Stimulated activated CD4-positive, alpha-beta T cell treated with anti-CD3 and anti-CD28 coated beads, Interleukin-12 subunit alpha, Interleukin-12 subunit beta, amount 100 ng/mL, for 24 hours (primary cell): Measurements from ENCODE around the gene INPP5F.
"Not testable (repeated sequence)": the region's sequence is repeated elsewhere in the genome, so short reads cannot be mapped to it uniquely, and the experiment has no call there.

Experiments
- DNase-seq, 2 experiments: peaks; one replicate each; pipeline ENCODE4 v3.0.0-alpha.2; 2020; ENCODE audit warnings: low read depth in 2 of 2

Gene INPP5F

DNA sequence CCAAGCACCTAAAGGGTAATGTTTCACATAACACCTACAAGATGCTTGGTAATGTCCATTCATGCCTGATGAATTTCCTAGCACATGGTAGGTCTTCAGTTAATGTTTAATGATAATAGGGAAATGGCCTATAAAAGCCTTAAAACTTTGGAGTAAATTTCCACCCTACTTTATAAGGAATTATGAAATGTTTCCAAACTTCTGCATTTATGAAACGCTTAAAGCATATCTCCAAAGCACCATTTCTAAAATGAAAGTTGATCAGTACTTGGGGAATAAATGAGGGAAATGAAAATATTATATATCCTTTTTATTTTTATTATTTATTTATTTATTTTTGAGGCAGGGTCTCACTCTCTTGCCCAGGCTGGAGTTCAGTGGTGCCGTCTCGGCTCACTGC is 51.8 kb downstream of the INPP5F start:
- no peak for DNase-seq

DNA sequence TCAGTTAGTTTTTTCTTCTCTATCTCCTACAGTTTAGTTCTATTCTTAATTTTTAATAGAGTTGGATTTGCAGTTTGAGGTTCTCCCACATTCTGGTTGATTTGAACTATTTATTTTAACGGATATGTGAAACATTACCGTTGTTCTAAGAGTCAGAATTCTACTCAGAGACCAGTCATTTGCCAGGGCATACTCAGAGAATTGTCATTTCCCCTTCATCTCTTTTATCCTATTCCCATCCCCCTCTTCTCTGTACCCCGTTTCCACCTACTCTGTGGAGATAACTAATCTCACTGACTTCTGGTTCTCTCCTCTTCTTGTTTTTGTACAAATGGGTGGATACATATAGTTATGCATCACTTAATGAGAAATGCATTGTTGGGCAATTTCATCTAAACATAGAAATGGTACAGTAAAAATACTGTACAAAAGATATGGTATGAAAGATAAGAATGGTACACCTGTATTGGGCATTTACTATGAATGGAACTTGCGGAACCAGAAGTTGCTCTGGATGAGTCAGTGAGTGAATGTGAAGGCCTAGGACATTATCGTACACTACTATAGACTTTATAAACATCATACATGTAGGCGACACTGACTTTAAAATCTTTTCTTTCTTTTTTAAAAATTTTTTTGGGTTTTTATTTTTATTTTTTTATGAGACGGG is 53.1 kb downstream of the INPP5F start:
- no peak for DNase-seq

DNA sequence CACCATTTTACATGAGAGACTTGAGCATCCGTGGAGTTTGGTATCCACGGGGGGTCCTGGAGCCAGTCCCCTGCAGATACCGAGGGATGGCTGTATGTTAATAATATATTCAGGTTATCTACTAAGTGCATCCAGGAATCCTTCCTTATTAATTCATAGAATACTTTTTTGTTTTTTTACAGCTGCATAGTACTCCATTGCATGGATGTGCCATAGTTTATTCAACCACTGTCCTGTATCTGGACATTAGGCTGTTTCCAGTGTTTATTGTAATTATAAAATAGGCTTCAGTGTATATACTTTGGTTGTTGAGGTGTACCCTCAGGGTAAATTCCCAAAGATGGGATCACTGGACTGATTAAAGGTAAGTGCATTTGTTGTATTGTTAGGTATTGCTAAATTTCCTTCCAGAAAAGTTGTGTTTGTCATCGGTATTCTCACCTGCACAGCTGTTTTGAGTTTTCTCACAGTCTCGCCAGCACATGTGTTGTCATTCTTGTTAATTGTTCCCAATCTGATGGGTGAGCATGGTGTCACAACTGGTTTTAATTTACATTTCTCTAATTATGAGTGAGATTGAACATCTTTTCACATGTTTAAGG is 55.1 kb downstream of the INPP5F start:
- no peak for DNase-seq

DNA sequence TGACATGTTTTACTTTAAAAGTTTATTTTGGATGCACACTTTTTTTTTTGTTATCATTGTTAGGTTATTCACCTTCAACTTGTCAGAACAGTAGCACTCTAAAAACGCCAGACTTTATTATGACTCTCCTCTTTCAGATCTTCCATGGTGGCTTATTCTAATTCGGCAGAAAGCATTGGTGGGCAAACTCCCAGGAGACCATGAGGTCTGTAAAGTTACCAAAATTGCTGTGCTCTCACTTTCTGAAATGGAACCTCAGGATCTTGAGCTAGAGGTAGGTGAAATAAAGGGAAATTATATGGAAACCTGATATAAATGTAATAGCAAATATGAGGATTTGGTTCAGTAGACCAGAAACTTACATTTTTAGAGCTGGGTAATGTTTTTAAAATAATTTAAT is 55.6 kb downstream of the INPP5F start:
- DNase-seq = no peak

DNA sequence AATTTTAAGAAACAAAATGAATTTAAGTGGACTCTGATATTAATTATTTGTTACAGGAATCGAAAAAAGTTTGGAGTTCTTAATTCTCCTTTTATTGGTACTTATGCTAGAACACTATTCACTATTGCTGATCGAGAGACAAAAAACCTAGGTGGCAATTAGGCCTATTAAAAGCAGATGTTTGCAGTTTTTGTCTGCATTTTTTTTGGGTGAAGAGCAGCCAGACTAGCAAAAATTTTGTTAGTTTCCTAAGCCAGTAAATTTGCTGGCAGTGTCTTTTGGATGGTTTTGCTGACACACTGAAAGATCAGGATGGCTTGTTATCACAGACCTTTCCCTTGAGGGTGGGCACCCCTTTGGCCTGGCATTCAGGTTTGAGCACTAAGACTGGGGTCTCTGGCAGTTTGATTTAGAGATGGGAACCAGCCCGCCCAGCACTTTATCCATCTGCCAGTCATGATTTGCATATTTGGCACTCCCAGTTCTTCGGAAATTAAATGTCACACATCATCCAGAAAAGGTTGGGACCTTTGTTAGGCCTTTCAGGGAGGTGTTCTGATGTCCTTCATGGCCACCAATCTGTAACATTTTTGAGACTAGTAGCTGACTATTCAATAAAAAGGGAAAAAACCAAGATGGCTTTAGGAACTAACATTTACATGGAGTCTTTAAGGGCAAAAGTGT is 57.3 kb downstream of the INPP5F start:
- DNase-seq = no peak

DNA sequence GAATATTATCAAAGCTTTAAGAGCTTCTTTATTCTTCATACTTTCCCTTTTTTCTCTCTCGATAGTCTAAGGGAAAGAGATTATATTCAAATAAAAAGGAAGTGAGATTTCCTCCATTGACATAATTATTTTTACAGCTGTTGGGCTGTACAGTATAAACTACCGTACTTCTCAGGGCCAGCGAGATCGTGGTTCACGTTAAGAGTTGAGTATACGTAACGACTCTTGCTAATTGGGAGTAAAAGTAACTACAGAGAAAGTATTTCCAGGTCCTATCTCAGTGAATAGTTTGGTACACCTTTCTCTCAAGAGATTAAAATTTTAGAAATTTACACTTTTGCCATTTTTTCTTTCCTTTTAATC is 57.8 kb downstream of the INPP5F start:
- no peak for DNase-seq

DNA sequence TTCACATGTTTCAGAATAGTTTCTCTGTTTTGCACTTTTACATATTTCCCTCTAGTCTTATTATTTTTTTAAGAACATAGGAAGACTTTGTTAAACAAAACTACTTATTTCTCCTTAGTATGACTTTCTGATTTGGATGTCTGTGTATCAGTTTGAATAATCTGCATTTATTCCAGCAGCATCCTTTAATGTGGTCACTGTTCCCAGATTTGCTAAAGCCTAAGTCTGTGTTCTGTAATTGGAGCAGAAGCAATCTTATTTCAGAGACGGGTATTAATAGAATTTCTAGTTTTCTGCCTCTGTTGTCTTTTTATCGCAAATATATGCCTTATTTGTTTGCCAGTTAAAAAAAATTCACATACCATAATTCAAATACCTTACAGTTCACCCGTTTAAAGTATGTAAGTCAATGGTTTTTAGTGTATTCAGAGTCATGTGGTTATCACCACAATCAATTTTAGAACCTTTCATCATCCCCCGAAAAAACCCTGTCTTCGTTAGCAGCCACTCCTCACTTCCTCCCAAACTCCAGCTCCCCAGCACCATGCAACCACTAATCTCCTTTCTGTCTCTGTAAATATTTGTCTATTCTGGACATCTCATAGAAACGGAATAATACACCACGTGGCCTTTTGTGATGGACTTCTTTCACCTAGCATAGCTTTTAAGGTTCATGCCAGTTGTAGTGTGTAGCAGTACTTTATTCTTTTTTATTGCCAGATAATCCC is 58.7 kb downstream of the INPP5F start:
- DNase-seq = no peak

DNA sequence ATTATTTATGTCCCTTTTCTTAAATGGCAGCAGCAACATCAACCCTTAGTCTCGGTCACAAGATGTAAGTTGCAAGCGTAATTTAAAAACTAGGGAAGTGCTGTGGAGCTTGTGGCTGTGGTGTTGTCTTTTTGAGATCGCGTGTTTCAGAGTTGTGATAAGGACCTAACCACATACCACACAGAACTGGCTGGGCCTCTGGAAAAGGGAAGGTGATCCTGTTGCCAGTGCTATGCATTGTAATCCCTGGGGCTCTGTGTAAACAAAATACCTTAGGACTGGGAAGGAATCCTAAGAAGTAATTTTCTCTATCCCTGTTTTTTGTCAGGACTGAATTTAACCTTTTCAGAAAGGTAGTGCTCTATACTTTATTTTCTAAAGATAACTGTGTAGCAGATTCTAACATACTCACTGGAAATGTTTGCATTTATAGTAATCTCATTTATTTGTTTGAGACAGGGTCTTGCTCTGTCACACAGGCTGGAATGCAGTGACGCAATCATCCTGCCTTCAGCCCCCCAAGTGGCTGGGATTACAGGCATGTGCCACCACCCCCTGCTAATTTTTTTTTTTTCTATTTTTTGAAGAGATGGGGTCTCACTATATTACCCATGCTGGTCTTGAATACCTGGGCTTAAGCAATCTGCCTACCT is 60.4 kb downstream of the INPP5F start:
- DNase-seq = no peak

DNA sequence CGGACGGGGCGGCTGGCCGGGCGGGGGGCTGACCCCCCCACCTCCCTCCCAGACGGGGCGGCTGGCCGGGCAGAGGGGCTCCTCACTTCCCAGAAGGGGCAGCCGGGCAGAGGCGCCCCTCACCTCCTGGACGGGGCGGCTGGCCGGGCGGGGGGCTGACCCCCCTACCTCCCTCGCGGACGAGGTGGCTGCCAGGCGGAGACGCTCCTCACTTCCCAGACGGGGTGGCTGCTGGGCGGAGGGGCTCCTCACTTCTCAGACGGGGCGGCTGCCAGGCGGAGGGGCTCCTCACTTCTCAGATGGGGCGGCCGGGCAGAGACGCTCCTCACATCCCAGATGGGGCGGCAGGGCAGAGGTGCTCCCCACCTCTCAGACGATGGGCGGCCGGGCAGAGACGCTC is 69.3 kb downstream of the INPP5F start:
- not testable (repeated sequence) for DNase-seq

DNA sequence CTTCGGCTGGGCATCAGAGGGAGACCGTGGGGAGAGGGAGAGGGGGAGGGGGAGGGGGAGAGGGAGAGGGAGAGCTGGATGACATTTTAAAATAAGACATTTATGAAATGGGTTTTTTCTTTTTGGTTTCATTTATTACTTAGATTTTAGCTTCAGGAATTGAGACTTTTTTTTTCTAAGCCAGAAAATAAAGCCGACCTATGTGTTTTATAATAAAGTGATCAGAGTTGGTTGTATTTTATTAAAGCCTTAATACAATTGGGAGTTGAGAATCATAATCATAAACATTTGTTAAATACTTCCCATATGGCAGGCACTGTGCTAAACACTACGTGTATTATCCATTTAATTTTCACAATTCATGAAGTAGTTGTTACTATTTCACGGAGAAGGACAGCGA is 70.2 kb downstream of the INPP5F start:
- DNase-seq = no peak

DNA sequence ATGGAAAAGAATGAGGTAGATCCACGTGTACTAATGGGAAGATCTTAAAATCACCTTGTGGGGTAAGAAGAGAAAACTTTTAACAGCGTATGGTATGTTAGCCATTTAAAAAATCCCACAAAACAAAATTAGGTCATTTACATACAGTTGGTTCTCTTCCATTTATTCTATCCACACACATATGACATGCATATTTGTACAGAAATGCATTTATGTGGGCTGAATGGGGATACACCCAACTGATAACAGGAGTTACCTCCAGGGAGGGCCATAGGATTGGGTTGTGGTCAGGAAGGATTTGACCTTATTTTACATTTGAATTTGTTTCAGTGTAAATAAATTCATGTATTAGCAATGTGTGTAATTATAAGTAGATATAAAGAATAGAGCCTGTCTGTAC is 75.3 kb downstream of the INPP5F start:
- DNase-seq = no peak

DNA sequence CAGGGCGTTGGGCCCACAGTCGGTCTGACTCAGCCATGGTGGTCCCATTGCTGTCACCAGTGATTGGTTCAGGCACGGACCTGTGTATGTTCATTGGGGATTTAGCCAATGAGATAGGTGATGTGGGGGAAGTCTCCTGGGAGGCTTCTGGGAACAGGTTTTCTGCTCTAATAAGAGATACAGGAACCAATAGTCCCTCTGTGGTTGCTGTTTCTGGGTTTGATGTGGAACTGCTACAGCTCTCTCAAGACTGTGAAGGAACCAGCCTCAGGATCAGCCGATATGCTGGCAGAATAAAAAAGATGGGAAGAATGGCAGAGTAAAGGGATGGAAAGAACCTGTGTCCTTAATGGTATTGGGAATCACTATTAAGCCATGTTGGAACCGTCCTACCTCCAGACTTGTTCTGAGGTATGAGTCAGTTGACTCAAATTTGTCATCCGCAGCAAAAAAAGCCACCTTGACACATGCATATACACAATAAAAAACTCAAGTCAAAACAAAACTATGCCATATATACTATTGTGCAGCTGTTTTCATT is 76.2 kb downstream of the INPP5F start:
- no peak for DNase-seq

DNA sequence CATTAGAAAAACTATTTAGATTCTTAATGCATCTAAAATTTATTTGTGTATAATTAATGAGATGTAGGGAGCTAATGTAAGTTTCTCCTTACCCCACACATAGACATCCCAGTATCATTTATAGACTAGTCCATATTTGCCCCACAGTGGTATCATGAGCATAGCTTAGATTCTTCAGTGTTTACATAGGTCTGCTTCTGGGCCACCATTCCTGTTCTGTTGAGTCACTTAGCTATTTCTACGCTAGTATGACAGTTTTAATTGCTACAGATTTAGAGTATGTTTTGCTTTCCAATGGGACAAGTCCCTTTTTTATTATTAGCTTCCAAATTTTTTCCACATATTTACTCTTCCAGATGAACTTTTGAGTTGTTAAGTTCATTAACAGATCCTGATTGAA is 77.4 kb downstream of the INPP5F start:
- no peak for DNase-seq

DNA sequence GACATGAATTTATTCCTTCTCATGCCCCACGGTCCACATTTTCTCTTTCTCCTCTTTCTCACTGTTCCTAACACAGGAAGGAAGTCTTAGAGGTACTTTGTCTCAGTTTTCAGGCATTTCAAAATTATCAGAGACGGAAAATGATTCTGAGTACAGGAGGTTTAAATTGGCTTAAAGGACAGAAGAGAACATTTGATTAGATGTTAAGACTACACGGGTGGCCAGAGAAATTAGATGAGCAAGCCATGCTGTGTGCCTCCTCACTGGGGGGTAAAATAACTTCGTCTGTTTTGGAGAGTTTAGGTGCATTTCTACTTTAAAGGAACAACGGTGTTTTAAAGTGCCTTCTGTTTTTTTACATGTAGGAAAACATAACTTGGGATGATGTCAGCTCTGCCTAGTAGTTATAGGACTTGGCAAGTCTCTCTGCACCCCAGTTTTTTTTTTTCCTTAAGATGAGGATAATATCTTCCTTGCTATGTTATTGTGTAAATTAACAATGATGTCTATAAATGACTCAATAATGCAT is 79.9 kb downstream of the INPP5F start:
- no peak for DNase-seq

DNA sequence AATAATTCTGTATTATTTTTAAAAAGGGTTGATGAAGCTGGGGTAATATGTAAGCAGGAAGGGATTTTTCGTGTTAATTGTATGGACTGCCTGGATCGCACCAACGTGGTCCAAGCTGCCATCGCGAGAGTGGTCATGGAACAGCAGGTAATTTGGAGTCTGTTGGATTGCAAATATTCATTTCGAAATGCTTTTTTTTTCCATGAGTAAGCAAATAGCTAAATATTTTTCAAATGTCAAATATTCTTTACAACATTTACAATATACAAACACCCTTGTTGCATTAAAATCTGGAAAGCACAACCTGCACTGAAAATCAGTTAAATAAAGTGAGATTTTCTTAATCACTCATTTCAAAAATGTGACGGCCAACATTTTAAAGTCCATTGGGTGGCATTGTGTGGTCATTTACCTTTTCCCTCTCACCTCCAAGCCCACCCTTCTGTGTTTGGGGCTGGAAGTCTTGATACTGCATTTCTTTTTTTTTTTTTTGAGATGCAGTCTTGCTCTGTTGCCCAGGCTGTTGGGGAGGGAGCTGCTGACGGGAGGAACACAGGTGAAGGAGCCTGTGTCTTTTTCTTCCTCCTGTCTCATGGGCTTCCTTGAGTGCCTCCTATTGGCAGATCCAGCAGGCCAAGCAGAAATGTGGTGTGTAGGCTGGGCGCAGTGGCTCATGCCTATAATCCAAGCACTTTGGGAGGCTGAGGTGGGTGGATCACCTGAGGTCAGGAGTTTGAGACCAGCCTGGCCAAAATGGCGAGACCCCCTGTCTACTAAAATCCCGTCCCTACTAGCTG is 80.7 kb downstream of the INPP5F start:
- no peak for DNase-seq

DNA sequence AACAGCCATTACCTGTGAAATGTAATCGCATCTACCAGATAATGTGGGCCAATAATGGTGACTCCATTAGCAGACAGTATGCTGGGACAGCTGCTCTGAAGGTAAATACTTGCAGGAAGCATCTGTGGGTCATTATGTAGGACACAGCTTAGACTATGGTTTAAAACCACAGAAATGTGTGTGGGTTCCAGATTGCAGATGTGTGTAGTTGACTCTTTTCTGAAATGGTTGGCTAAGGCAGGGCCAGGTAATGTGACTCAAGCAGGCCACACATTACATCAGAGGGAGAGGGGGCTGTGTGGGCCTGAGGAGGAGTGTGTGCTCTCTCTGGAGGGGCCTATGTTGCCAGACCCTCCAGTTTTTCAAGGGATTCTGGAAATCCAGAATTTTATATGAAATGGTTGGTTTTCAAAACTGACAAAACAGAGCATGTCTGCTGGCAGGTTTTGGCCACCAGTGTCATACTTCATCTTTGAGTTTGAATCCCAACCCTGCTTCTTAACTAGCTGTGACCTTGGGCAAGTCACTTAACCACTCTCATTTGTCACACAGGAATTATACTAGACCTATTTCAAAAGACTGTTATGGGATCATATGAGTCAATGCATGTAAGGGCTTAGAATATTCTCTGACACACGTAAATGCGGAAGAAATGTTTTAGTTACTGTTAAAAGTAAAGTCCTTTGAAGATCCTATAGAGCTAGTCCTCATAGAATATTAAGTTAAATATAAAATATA is 82.3 kb downstream of the INPP5F start:
- DNase-seq = no peak

DNA sequence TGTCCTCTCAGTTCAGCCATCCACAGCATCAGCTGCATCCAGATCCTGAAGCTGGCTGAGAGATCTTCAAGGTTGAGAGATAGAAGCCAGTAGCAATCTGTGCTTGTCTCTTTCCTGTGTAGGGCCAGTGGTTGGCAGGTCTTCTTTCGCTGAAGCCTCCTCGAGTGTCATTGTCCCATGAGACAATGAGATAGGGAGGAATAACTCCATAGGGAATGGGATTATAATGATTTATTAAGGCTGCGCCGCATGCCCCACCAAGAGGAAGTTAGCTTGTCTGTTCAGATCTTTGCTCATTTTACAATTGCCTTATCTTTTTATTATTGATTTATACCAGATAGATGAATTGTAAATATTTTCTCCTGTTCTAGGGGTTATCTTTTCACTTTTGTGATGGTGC is 85.3 kb downstream of the INPP5F start:
- no peak for DNase-seq

DNA sequence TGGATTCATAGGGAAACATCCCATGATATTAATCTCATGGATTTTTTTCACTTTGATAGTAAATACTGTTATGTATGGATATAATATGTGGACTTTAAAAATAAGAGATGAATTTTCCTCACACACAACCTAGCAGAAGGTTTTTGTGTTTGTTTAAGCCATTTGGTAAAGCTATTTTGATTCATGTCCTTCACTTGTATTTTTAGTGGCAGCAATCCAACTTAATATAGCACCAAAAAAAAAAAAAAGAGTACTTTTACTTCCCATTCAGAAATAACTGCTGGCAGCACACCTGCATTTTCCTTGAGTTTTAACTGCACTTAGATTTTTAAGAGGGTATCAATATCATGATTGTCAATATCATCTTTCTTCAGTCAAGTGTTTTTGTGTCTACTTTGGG is 86.8 kb downstream of the INPP5F start:
- DNase-seq = no peak

DNA sequence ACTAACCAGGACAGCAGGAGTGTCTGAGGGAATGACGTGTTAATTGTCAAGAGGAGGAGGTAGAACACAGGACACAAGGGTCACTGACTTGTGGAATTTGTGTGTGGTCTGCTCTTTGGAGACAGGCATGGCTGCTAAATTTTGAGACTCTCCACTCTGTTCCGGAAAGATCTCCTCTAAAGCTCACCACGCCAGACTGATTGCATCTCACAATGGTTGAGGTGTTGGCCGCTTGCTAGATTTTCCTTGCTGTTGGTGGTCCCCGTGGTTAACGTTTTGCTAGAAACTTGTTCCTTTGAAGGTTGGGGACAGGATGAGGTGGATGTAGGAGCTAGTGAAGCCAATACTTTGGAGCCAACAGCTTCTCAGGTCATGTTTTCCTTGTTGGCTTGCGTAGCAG is 89.8 kb downstream of the INPP5F start:
- no peak for DNase-seq
